Cortex of kidney (tissue), 1 donor: ENCODE data around the gene NRGN.

Source experiments
- DNase-seq: peaks from one replicate; lab custom pipeline; 2025; lab: John Stamatoyannopoulos, UW

The NRGN gene

DNA sequence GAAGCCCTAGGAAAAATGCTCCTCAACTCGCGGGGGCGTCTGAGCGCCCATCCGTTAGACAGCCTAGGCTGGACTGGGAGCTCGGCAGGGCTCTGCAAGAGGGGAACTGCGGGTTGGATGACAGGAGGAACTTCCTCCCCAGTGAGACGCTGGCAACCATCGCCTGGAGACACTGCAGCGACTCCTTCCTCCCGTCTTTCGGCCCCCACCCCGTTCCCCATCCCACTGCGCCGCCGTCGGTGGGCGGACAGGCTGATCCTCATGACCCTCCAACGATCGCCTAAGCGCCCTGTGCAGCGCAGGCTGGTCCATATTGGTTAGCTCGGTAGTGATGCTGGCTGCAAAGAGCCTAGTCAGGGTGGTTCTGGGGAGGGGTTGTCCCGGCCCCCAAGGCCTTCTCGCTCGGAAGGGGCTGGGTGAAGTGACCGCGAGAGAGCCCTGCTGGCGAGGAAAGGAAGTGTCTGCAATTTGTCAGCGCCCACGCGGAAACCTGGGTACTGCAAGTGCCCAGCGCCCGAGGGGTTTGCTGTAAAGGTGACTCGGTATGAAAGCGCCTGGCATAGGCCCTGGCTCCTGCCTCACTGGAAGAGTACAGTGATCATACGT lies 638 bp downstream of the NRGN start:
- no peak for DNase-seq

DNA sequence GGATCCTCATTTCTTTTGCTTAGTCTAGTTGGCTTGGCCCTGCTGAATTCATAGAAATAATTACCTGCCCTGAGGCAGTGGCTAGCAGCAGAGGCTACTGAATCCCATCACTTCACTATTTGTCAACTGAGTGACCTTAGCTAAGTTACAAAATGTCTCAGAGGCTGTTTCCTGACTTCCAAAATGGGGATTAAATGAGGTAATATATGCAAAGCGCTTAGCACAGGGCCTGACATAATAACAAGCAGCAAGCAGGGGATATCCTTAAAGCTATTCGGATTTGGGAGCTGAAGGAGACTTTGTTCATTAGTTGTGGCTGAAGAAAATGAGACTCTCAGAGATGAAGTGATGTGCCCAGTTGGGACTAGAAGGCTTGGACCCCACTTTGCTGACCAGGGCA lies 2.8 kb downstream of the NRGN start:
- no peak for DNase-seq

DNA sequence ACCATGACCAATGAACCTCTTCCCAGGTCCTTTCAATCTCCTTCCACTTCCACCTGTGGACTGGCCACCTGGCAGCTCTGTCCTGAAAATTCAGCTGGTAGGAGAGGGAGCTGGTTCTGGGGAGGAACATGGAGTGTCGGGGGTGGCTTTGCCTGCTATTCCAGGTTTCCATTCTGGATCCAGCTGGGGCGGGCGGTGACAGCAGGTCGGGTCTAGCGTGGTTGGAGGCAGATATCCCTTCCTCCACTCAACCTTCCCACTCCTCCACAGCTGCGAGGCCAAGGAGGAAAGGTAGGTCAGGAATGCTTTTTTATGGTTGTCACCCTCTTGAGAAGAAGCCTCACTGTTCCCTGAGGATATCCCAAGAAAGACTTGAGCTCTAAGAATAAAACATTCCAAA lies 3.3 kb downstream of the NRGN start:
- no peak for DNase-seq

DNA sequence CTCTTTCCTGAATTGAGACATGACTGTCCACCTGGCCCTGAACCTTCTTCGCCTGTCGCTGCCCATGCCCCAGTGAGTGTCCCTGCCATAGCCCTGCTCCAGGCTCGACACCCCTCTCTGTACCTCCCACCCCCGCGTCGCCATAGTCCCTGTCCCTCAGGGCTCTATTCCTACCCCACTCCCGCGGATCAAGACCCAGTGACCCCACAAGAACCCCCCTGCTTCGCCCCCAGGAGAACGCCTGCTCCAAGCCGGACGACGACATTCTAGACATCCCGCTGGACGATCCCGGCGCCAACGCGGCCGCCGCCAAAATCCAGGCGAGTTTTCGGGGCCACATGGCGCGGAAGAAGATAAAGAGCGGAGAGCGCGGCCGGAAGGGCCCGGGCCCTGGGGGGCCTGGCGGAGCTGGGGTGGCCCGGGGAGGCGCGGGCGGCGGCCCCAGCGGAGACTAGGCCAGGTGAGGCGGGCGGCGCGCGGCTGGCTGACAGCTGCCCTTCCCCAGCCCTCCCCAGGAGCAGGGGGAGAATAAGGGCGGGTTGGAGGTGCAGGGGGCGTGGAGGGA lies 5.6 kb downstream of the NRGN start:
- no peak for DNase-seq

DNA sequence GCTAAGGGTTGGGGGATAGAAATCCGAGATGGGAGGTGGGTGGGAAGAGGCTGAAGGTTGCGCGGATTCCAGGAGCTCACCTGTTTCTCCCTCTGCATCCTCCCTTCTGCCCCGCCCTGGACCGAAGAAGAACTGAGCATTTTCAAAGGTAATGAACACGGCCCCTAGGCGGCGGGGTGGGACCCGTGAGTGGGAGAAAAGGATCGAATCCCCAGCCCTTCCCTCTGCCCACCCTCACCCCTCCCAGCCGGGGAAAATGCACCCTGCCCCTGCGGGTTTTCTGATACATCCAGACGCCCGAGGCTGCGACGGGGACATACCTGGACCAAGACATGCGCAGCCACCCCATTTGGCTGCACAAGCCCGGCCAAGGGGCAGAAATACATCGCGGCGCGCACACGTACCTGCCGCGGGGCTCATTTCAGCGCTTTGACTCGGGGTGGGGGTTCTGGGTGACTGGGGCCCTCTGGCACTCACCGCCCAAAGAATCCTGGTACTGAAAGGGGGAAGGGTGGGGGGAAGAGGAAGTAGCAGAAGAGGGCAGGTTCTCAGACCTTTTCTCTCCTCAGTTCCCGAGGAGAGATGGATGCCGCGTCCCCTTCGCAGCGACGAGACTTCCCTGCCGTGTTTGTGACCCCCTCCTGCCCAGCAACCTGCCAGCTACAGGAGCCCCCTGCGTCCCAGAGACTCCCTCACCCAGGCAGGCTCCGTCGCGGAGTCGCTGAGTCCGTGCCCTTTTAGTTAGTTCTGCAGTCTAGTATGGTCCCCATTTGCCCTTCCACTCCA lies 6.3 kb downstream of the NRGN start:
- no peak for DNase-seq

DNA sequence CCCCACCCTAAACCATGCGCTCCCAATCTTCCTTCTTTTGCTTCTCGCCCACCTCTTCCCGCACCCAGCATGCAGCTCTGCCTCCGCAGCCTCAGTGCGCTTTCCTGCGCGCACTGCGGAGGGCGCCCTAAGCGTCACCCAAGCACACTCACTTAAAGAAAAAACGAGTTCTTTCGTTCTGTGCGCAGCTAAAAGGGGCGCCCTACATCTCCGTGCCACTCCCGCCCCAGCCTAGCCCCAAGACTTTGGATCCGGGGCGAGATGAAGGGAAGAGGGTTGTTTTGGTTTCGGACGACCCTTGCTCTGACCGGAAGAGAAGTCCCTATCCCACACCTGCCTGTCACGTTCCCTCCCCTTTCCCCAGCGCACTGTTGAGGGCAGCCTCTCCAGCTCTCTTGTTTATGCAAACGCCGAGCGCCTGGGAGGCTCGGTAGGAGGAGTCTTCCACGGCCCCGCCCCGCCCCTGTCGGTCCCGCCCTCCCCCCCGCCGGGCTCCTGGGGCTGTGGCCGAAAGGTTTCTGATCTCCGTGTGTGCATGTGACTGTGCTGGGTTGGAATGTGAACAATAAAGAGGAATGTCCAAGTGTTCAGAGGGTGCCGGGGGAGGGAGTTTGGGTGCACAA lies 7.0 kb downstream of the NRGN start:
- DNase-seq: no peak

DNA sequence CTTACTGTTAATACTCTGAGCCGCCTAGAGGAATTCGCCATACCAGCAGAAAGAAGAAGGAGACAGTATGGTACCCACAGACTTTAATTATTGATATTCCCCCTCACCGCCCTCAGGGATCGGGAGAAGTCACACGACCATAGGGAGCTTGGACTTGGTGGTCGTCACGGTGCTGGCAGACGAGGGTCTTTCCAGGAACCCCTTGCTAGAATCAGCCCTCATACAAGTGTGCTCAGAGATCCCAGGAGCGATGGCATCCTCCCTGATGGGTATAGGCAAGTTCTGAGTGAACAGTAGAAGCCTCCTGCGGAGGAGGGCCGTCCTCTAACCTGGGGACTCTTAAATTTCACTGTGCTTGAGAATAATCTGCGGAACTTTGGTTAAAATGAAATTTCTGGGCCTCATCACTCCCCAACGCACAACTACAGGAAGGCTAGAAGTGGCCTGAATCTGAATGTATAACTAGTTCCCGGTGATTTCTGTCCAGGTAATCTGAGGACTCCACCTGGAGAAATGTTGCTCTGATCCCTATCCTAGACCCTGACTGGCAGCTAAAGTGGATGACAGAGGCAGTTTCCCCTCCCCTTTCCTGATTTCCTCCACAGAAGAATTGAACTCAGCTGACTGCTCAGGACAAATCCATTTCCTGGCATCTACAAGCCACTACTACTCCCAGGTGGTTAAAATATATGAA lies 7.8 kb downstream of the NRGN start:
- DNase-seq: no peak

DNA sequence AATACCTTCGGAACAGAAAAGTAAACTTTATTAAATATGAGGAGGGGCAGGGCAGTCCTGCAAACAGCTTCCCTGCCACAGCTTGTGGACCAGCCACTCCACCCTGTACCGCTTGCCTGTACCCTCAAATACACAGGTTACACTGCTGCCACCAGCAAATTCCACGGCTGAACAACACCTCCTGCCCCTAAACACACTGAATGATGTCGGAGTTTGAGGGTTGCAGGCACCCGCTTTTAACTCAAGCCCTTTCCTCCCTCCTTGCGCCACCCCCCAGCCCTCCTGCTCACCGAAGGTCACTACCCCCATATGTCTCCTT lies 8.3 kb downstream of the NRGN start:
- DNase-seq: no peak

DNA sequence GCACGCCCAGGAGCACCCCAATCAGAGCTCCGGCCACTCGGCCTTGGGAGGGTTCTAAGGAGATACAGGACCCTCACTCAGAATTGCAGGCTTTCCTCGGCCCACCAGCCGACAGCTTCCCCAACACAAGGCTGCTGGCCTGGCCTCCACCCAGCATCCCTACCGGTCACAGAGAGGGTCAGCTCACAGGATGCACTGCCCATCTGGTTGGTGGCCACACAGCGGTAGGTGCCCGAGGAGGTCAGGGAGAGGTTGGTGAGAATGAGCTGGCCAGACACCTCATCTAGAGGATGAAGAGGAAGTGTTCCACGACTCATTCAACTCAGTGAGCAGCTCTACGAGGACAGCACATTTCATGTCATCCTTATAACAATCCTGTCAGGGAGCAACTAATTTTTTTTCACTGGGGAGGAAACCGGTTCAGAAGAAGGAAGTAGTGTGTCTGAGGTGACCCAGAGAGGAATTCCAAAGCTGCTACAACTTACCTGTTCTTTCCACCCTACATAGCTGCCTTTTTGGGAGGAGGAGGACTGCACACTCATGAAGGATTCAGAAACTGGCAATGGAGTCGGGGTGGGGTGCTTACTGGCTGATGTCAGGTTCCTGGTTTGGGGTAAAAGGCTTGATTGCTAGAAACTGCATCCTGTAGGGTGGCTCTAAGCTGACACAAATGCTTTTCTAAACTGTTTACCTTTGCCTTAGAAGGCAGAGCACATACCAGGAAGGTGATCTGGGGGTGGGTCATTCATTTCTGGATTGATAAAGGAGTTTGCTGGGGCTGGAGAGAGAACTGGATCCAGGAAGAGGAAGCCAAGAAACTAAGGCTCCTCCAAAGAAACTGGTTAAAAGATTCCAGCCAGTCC lies 9.0 kb downstream of the NRGN start:
- DNase-seq: no peak

DNA sequence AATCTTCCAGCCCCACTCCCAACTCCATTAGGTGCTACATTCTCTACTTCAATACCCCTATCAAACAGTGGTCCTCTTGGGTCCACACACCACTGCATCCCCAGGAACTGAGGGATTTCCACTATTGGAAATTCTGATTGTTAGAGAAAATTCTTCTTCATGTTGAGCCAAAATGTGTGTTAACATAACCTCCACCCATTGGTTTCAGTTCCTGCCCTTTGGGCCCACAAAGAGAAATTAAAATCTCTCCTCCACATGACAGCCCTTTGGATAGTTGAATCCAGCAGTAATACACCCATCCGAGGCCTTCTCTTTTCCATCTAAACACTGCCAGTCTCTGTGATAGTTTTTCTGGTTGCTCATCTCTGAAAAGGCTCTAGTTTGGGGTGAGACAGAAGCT lies 10.2 kb downstream of the NRGN start:
- no peak for DNase-seq

DNA sequence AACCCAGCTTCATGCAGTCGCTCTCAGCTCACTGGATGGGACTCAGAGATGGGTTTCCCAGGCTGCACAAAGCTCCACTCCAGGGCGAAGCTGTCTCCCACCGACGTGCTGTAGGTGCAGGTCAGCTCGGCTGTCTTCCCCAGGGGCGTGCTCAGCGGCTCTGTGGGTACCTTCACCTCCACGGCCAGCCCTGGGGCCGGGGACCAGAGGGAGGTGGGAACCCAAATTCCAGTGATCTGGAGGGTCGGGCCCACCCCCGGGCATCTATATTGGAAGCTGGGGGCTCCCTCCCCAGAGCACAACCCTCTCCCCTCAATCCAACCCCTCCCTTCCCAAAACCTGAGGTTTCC lies 11.6 kb downstream of the NRGN start:
- no peak for DNase-seq

DNA sequence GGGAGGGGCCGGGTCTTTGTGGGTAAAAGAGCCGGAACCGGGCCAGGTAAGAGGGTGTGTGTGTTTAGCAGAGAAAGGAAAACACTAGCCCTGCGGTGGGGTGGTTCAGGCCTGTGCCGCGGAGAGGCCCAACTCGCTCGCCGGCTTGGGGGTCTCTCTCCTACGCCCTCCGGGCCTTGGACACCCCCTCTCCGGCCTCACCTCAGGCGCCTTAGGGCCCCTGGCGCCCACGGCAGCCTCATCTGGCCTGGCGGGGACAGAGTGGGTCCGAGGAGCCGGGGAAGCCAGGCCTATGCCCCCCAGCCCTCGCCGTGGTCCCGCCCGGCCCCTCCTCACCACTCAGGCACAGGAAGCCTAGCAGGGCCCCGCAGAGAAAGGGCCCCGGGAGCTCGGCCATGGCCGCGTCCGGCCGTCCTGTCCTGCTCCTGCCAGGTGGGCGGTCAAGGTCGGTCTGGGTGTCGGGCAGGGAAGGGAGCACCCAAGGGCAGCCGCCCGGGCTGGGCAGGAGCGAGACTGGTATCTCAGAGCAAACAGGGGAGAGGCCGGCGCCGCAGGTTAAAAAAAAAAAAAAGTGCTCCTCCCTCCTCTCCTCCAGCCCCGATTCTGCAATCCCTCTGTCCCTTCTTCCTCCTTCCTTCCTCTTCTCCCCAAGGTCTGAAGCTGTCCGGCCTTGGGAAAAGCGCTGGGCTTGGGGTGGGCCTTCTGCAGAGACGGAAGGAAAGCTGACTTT lies 12.2 kb downstream of the NRGN start, which contains the start of gene VSIG2:
Gene VSIG2 (minus strand): TSS at position 515 of the 730 bp plus-strand sequence. CDS start 118 bp downstream, at position 397.
- DNase-seq: no peak

DNA sequence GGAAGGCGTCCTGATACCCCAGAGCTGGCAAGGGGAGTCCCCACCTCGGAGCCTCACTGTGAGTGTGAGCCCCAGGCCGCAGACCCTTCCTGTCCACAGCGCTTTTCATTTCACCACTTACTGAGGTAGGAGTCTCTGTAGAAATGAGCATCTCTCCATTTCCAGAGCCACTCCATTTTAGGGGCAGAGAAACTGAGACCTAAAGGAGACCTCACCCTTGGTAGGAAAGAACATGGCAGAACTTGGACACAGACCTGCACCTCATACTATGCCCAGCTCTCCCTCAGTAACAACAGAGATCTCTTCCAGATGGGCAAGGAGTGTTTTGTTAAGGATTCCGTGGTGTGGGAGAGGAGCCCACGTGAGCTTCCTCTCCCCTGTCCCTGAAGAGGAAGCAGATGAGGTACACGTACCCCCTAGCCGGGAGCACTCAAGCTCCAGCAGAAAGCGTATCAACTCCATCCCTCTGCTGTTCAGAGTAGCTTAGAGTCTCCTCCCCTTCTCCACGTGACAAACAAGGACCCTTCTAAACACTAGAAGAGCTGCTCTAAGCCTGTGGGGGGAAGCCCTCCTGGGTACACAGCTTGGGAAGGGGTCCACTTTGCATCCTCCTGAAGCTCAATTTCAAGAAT lies 12.8 kb downstream of the NRGN start:
- no peak for DNase-seq

DNA sequence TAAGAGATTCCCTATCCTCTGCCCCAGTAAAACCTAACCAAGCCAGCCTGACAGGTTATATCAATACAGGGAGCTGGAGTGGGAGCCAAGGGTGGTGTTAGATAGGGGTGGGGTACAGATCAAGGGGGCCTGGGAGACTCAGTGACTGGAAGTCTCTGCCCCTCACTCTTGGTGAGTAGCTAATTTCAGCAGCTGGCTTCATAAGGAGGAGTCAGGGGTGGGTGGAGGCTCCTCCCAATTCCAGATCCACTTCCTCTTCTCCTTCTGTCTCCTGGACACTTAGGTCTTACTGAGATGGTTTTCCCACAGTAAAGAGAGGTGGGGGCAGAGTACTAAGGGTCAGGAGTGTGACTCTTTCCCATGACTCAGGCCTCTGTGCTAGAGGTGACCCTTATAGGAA lies 13.5 kb downstream of the NRGN start:
- no peak for DNase-seq

DNA sequence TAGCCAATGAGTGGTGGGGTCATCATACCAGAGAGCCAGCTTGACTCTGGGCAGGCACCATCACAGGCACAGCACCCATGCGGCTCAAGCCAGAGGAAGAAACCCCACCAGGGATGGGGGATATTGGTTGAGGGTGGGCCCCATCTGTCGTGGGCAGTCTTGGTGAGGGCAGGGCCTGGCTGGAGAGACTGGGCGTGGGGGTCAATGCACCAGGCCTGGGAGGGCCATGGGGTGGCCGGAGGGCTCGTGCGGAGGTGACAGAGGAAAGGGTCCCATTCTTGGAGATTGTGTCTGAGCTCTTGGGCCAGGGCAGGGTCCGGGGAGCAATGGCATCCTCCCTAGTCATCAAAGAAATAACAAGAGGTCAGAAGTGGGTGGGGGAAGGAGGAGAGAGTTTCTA lies 13.9 kb downstream of the NRGN start:
- no peak for DNase-seq

DNA sequence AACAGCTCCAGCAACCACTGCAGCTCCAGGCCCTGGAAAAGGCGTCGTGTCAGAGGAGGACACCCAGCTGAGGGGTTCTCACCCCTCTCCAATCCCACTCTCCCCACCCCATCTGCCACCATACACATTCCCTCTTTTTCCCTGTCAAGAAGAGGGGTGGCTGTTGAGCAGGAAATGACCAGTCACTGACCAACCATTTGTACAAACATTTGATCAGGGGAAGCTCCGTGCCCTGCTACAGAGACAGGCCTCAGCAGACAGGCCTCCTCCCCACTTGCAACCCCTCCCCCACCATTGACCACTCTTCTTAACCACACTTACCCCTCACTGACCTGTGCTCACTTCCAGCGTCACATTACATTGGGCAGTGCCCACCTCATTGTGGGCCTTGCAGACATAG lies 14.6 kb downstream of the NRGN start:
- DNase-seq: no peak

DNA sequence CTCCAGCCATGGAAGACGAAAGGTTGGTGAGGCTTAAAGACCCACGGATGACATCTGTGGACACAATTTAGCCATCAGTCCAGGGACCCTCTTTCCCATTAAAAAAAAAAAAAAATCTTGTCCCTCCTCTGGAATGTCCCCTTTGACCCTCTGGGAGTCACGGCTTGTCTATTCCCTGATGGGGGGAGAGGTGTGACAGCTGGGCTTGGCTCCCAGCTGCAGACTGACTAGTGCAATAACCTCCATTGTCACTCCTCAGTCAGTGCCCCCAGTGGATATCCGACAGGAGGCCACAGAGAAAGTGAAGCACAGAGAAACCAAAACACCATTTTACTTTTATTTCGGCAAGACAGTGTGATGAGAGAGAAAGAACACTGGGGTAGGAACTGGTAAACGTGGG lies 15.0 kb downstream of the NRGN start:
- DNase-seq: no peak

DNA sequence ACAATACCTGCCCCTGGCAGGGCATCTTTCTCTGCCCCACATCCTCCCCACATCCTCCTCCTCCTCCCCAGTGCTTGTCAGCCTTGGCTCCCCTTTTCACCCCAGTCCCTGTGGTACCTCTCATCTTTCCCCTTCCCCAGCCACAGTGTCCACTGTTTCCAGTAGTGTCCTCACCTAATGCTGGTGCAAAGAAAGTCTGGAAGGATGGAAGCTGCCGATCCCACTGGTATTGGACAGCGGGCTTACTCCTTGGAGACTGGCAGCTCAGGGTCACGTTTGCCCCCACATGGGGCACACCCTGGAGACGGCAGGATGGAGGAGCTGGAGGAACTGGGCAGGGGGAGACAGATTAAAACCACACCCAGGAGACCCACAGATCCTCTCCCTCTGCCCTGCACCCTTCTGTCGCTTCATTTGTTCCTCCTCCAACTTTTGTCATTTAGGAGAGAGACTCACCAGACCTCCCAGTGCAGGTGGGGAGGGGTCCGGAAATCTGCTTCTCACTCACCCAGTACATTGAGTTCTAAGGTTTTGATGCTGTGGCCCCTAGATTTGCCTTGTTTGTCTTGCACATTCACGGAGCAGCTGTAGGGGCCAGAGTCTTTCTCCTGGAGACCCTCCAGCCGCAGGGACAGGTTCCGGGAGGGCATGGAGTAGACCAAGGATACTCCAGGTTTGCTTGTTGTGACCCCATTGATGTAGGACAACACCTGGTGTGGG lies 16.5 kb downstream of the NRGN start:
- DNase-seq: no peak

DNA sequence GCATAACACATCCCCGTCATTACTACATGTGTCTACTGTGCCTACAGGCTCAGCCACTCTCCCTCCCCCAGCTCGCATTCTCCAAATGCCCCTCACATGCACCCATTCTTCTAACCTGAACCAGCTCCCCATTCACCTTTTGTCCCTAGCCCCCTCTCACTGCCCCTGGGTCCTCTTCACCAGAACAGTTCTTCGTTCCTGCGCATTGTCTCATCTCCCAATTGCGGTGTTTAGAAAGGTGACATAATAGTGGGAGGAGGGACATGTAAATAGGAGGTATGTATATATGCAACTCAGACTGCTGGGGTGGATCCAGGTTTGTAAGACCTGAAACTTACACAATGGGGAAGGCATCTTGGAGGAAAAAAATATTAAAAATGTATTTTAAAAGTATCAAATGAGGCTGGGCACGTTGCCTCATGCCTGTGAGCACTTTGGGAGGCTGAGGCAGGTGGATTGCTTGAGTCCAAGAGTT lies 17.0 kb downstream of the NRGN start:
- DNase-seq: no peak

DNA sequence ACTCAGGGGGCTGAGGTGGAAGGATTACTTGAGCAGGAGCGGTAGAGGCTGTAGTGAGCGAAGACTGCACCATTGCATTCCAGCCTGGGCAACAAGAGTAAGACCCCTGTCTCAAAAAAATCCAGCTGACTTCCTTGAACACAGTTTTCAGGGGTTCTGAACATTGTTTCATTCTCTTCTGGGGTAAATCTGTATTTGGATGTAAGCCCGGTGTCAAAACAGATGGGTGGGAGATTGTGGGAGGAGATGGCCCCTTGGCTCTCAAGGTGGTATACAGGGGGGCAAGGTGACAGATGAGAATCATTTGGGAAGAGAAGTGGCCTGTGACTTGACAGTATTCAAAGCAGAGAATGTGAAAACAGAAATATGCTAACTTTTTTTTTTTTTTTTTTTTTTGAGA lies 17.6 kb downstream of the NRGN start:
- DNase-seq: no peak
